OCI-LY3 (cell line): ENCODE data around the gene DOCK10.

ENCODE experiments used
- H2AFZ ChIP-seq: fragments of 200-600, 300-600 bp; shearing (Covaris generic); 2 replicates; pipeline ENCODE4 v1.6.0; 2014; ENCODE audit warnings: antibody characterized with exemption, low read depth, low read length
- H3K27ac ChIP-seq: fragments of 200-600, 300-600 bp; sonication (generic); 2 replicates; pipeline ENCODE4 v1.5.1; 2014; ENCODE audit warnings: mild to moderate bottlenecking, low read length, moderate library complexity, mixed read lengths
- H3K27me3 ChIP-seq: fragments of 200-600, 300-600 bp; sonication (generic); 2 replicates; pipeline ENCODE4 v1.6.1; 2014; ENCODE audit warnings: low read depth, low read length, mixed read lengths
- H3K36me3 ChIP-seq: fragments of 200-600, 300-600 bp; sonication (generic); replicated peaks from 2 replicates; pipeline ENCODE3; 2014; ENCODE audit warnings: low read depth, low read length, mixed read lengths
- H3K4me1 ChIP-seq: fragments of 300-600, 200-600 bp; sonication (generic); 2 replicates; pipeline ENCODE4 v1.6.1; 2014; ENCODE audit warnings: low read length, mixed read lengths
- H3K4me2 ChIP-seq: fragments of 200-600, 300-600 bp; sonication (generic); 2 replicates; pipeline ENCODE4 v1.6.1; 2014; ENCODE audit warnings: low read length, mixed read lengths
- H3K4me3 ChIP-seq: fragments of 300-600, 200-600 bp; sonication (generic); 2 replicates; pipeline ENCODE4 v1.5.1; 2014; ENCODE audit warnings: antibody characterized with exemption, mild to moderate bottlenecking, low read length, moderate library complexity
- H3K79me2 ChIP-seq: fragments of 300-600, 200-600 bp; shearing (Covaris generic); 2 replicates; pipeline ENCODE4 v1.6.1; 2014; ENCODE audit warnings: mild to moderate bottlenecking, low read length, mixed read lengths
- H3K9ac ChIP-seq: fragments of 300-600, 200-600 bp; shearing (Covaris generic); 2 replicates; pipeline ENCODE4 v1.6.0; 2014; ENCODE audit warnings: mild to moderate bottlenecking, low read length, moderate library complexity
- H3K9me3 ChIP-seq: fragments of 200-600, 300-600 bp; shearing (Covaris generic); 2 replicates; pipeline ENCODE4 v1.6.1; 2014; ENCODE audit warnings: low read length, mixed read lengths; ENCODE audit not compliant: insufficient read depth
- H4K20me1 ChIP-seq: fragments of 200-600, 300-600 bp; sonication (generic); 2 replicates; pipeline ENCODE4 v1.6.1; 2016; ENCODE audit warnings: low read length, mixed read lengths; ENCODE audit not compliant: insufficient read depth
- CTCF ChIP-seq: fragments of 200-600, 300-600 bp; sonication (generic); IDR thresholded peaks from 2 replicates; pipeline ENCODE4 v1.5.1; 2014; ENCODE audit warnings: antibody characterized with exemption, low read length, low read depth
- EZH2phosphoT487 ChIP-seq: fragments of 200-600 bp; shearing (Covaris generic); IDR thresholded peaks from 2 replicates; pipeline ENCODE4 v1.6.1; 2018; ENCODE audit warnings: antibody characterized with exemption, mixed run types, low read depth

DOCK10 gene

DNA sequence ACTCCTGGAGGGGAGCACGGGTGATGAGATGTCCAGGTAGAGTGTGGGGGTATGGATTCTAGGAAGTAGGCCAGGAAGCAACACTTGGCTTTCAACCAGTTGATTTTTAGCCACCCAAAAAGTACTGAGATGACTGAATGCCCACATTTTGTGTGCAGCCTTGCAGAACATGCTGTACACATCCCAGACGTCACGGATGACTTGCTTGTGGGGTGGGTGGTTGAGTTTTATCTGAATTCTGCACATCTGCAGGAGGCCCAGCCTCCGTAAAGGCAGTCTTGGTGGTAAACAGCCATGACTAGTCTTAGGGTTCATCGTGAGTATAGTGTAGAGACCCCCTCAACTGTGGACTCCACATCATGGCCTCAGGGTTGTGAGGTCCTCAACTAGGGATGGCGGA, 272.8 kb downstream of the DOCK10 start:
- H3K79me2 ChIP-seq: no peaks in the 10 kb centered on the region
- H4K20me1 ChIP-seq: no peaks in the 10 kb centered on the region
- no peaks in the 10 kb centered on the region; the same call in 1 of the 2 replicates for H3K4me1 ChIP-seq
- no peak overlapping the region for H3K9ac ChIP-seq
- H3K27ac ChIP-seq: no peak overlapping the region
- no peaks in the 10 kb centered on the region for H3K9me3 ChIP-seq
- H2AFZ ChIP-seq: no peak overlapping the region
- no peak overlapping the region for H3K4me3 ChIP-seq
- H3K36me3 ChIP-seq: peaks cover 48% of the 10 kb centered on the region
- TF ChIP-seq EZH2phosphoT487: no peak
- no peak overlapping the region for H3K4me2 ChIP-seq
- H3K27me3 ChIP-seq: no peaks in the 10 kb centered on the region

DNA sequence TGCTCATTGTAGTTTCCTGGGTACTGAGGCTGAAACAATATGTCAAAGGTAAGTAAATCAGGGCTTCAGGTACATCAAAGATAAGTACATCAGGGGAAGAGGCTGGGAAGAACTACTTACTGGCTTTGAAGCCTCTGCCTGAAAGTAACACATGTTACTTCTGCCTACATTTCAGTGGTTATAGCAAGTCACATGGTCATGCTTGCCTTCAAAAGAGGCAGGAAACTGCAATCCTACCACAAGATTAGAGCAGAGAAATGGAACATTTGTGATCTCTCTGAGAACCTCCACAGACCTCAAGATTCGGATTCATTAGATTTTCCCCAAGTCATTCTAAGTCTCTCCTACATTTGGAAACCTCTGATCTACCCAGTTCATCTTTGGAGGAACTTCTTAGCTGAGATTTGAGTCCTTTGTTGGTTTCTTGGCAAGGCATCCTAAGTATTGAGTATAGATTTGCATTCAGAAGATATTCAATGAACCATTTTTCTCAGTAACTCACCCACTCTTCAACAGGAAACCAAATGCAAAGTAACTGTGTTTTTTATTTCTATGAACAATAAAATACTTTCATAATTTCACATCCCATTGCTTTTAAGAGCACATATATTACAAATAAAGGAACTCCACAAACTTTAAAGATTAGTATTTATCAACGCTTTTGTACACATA, 277.6 kb downstream of the DOCK10 start:
- no peak overlapping the region for H3K27ac ChIP-seq
- H3K9ac ChIP-seq: no peak overlapping the region
- H3K27me3 ChIP-seq: no peaks in the 10 kb centered on the region
- no peak for TF ChIP-seq EZH2phosphoT487
- no peak for TF ChIP-seq CTCF
- no peaks in the 10 kb centered on the region for H3K9me3 ChIP-seq
- no peak overlapping the region for H3K4me2 ChIP-seq
- H4K20me1 ChIP-seq: no peaks in the 10 kb centered on the region
- no peaks in the 10 kb centered on the region; the same call in 1 of the 2 replicates for H3K4me1 ChIP-seq
- no peak overlapping the region for H2AFZ ChIP-seq
- no peak overlapping the region for H3K4me3 ChIP-seq
- no peaks in the 10 kb centered on the region for H3K79me2 ChIP-seq
- H3K36me3 ChIP-seq: peaks cover 44% of the 10 kb centered on the region

- H3K36me3 ChIP-seq: peaks cover 44% of the 10 kb centered on the region
- no peak overlapping the region for H3K27ac ChIP-seq
- H3K9me3 ChIP-seq: no peaks in the 10 kb centered on the region
- H3K4me2 ChIP-seq: no peak overlapping the region
- H3K9ac ChIP-seq: no peak overlapping the region
- TF ChIP-seq CTCF (no peak), EZH2phosphoT487 (no peak)
- no peaks in the 10 kb centered on the region for H3K79me2 ChIP-seq
- H3K4me3 ChIP-seq: no peak overlapping the region
- H2AFZ ChIP-seq: no peak overlapping the region
- peaks cover 16% of the 10 kb centered on the region for H3K4me1 ChIP-seq
- no peaks in the 10 kb centered on the region for H3K27me3 ChIP-seq
- no peaks in the 10 kb centered on the region for H4K20me1 ChIP-seq
Observed at GRCh38 chr2:224757934-224758548, 284.2 kb downstream of the DOCK10 start.

GRCh38 chr2:224753743-224754540, 288.3 kb downstream of the DOCK10 start:
- Histone ChIP-seq H3K9ac (no peak overlapping the region), H3K36me3 (peaks cover 20% of the 10 kb centered on the region), H3K4me3 (no peak overlapping the region), H3K9me3 (no peaks in the 10 kb centered on the region), H4K20me1 (no peaks in the 10 kb centered on the region), H3K4me1 (peaks cover 37% of the 10 kb centered on the region), H3K79me2 (no peaks in the 10 kb centered on the region), H3K27ac (peak overlapping the region; percentile 36), H3K4me2 (peak overlapping the region; percentile 47), H2AFZ (no peak overlapping the region), H3K27me3 (no peaks in the 10 kb centered on the region)
- TF ChIP-seq CTCF: no peak
- TF ChIP-seq EZH2phosphoT487: no peak
